Trophoblast cell (in vitro differentiated cells and primary cell): ENCODE data around the gene LEPROT.

Experiments used
- DNase-seq, 2 donors: peaks; one replicate each; pipeline ENCODE4 v3.0.0-alpha.2; 2016
- H2AFZ ChIP-seq: 2 replicates; pipeline ENCODE4 v1.6.1; 2013; ENCODE audit warnings: low read length, moderate library complexity, mild to moderate bottlenecking; ENCODE audit not compliant: insufficient read depth, poor library complexity
- H2AK5ac ChIP-seq: 2 replicates; pipeline ENCODE4 v1.6.1; 2013; ENCODE audit warnings: mild to moderate bottlenecking, low read length
- H2BK120ac ChIP-seq: 2 replicates; pipeline ENCODE4 v1.6.1; 2013; ENCODE audit warnings: low read length, mild to moderate bottlenecking, moderate library complexity; ENCODE audit not compliant: insufficient read depth, poor library complexity
- H2BK12ac ChIP-seq: 2 replicates; pipeline ENCODE4 v1.6.1; 2013; ENCODE audit warnings: mild to moderate bottlenecking, low read length, moderate library complexity
- H2BK5ac ChIP-seq: 2 replicates; pipeline ENCODE4 v1.6.1; 2013; ENCODE audit warnings: low read length, low read depth, moderate library complexity, mild to moderate bottlenecking; ENCODE audit not compliant: poor library complexity
- H3K14ac ChIP-seq: 2 replicates; pipeline ENCODE4 v1.6.1; 2013; ENCODE audit warnings: mild to moderate bottlenecking, low read length
- H3K18ac ChIP-seq: 2 replicates; pipeline ENCODE4 v1.6.1; 2013; ENCODE audit warnings: mild to moderate bottlenecking, low read length
- H3K23ac ChIP-seq: 2 replicates; pipeline ENCODE4 v1.6.1; 2013; ENCODE audit warnings: low read length
- H3K27ac ChIP-seq: 2 replicates; pipeline ENCODE4 v1.5.1; 2013; ENCODE audit warnings: low read depth, mild to moderate bottlenecking, inconsistent platforms, low read length, moderate library complexity
- H3K27me3 ChIP-seq: 2 replicates; pipeline ENCODE4 v1.6.1; 2013; ENCODE audit warnings: inconsistent platforms, mild to moderate bottlenecking, low read length, moderate library complexity; ENCODE audit not compliant: insufficient read depth
- H3K36me3 ChIP-seq, 2 experiments: 1 replicate in 1 of 2; 2 replicates in 1 of 2; pipeline ENCODE4 v1.6.1; 2013; ENCODE audit warnings: low read length in 2 of 2, mild to moderate bottlenecking in 2 of 2, moderate library complexity in 1 of 2; ENCODE audit not compliant: insufficient read depth in 2 of 2, control insufficient read depth in 1 of 2
- H3K4ac ChIP-seq: 2 replicates; pipeline ENCODE4 v1.6.1; 2013; ENCODE audit warnings: low read depth, mild to moderate bottlenecking, low read length, moderate library complexity
- H3K4me1 ChIP-seq, 2 experiments: 1 replicate in 1 of 2; 2 replicates in 1 of 2; pipeline ENCODE4 v1.6.1; 2013; ENCODE audit warnings: low read length in 2 of 2, mild to moderate bottlenecking in 2 of 2, moderate library complexity in 1 of 2; ENCODE audit not compliant: insufficient read depth in 2 of 2, control insufficient read depth in 1 of 2
- H3K4me2 ChIP-seq: 2 replicates; pipeline ENCODE4 v1.6.1; 2013; ENCODE audit warnings: inconsistent platforms, mild to moderate bottlenecking, low read length, moderate library complexity
- H3K4me3 ChIP-seq: 2 replicates; pipeline ENCODE4 v1.5.1; 2013; ENCODE audit warnings: mild to moderate bottlenecking, low read depth, low read length, inconsistent platforms
- H3K79me1 ChIP-seq: one replicate; pipeline ENCODE4 v1.6.1; 2013; ENCODE audit warnings: low read length
- H3K79me2 ChIP-seq: 2 replicates; pipeline ENCODE4 v1.6.1; 2013; ENCODE audit warnings: low read length, mild to moderate bottlenecking; ENCODE audit not compliant: control insufficient read depth, insufficient read depth, poor library complexity
- H3K9ac ChIP-seq: 2 replicates; pipeline ENCODE4 v1.6.1; 2013; ENCODE audit warnings: mild to moderate bottlenecking, low read length
- H3K9me3 ChIP-seq: 2 replicates; pipeline ENCODE4 v1.6.1; 2013; ENCODE audit warnings: low read depth, mild to moderate bottlenecking, control low read depth, inconsistent platforms, low read length; ENCODE audit not compliant: insufficient read depth
- H4K12ac ChIP-seq: 2 replicates; pipeline ENCODE4 v1.6.1; 2013; ENCODE audit warnings: low read depth, mild to moderate bottlenecking, low read length, moderate library complexity
- H4K8ac ChIP-seq: 2 replicates; pipeline ENCODE4 v1.6.1; 2013; ENCODE audit warnings: low read depth, mild to moderate bottlenecking, low read length, moderate library complexity
- H4K91ac ChIP-seq: one replicate; pipeline ENCODE4 v1.6.1; 2013; ENCODE audit warnings: low read depth, mild to moderate bottlenecking, low read length, moderate library complexity
- WGBS: extraction: QIAGEN DNeasy Blood & Tissue Kit; methylation state at CpG from one replicate; pipeline ENCODE4 v1.1.7; 2013; ENCODE audit warnings: missing lambda C conversion rate; ENCODE audit not compliant: insufficient read length, insufficient coverage; ENCODE audit errors: extremely low coverage; 5-methylcytosine and 5-hydroxymethylcytosine counted together

The LEPROT gene

DNA sequence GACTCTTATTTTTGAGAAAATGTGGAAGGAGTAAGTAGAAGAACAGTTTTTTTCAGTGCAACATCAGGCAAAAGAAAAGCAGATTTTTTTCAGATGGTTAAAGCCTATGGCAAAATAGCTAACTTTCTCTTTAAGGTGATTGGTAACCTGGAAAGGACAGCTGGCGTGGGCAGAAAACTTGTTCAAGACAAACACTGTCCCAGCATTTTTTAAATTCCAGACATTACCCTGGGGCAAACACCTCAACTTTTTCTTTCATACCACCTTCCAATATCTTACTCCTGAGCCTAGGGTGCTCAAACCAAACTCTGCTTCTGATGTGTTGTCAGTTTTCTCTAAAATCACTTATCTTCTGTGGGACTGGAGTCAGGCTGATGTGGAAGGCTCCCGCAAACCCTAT lies 2.7 kb upstream of the LEPROT start:
- Histone ChIP-seq H3K4me3 (no peak overlapping the region), H3K36me3 (peaks cover 3 to 5% of the 10 kb centered on the region in 2 experiments), H2BK120ac (peak overlapping the region; percentile 56), H3K9me3 (no peaks in the 10 kb centered on the region), H2BK5ac (peak overlapping the region; percentile 23), H3K79me1 (peaks cover 23% of the 10 kb centered on the region), H2BK12ac (no peak overlapping the region), H3K27me3 (no peaks in the 10 kb centered on the region), H3K9ac (no peak overlapping the region), H3K4me1 (peaks cover 9 to 20% of the 10 kb centered on the region in 2 experiments), H3K18ac (no peak overlapping the region), H3K14ac (peak overlapping the region; percentile 20), H4K8ac (peak overlapping the region; percentile 0), H3K79me2 (peaks cover 14% of the 10 kb centered on the region), H2AK5ac (no peak overlapping the region), H3K4ac (no peak overlapping the region), H3K27ac (peak overlapping the region; percentile 89), H4K91ac (peak overlapping the region; percentile 75), H3K23ac (no peak overlapping the region), H2AFZ (no peak overlapping the region), H3K4me2 (peak overlapping the region; percentile 22), H4K12ac (no peak overlapping the region)
- peak; percentile 30 to 76 for DNase-seq
- WGBS, result no CpG with 5 or more reads among the region's 2 CpGs

DNA sequence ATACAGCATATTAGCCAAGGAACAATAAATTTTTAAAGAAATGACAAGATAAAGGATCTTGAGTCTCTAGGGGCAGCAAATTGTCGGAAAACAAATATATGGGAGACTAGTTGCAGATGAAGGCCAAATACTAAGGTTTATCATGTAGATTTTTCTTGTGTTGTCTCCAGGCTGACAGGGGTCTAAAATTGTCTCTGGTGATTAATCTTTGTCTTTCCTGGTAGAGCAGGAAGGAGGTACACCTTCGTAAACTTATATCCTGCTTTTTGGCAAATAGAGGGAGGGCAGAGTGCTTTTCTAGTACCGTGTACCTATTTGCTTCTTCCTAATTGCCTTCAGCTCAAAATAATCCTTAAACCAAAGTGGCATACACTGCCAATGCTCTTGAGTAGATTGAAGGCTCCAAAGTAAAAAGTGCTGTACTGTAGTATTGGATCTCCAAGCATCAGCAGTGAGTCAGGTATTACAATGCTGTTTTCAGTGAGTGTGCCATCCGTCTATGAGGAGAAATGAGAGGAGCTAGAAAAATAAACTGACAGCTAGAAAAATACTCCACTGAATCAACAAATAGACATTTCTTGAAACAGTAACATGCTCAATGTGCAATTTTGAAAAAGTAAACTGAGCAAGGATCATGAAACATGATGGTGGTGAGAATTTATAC lies 1.8 kb upstream of the LEPROT start:
- DNase-seq, result no peak
- no peak overlapping the region for H2AK5ac ChIP-seq
- no peak overlapping the region for H2BK5ac ChIP-seq
- H3K4me3 ChIP-seq, result no peak overlapping the region
- no peak overlapping the region for H3K4ac ChIP-seq
- H3K79me2 ChIP-seq, result peaks cover 18% of the 10 kb centered on the region
- H3K14ac ChIP-seq, result no peak overlapping the region
- H2BK120ac ChIP-seq, result peak overlapping the region; percentile 31
- no CpG with 5 or more reads among the region's 4 CpGs for whole genome bisulfite sequencing
- H2AFZ ChIP-seq, result no peak overlapping the region
- no peaks in the 10 kb centered on the region for H3K27me3 ChIP-seq
- H3K23ac ChIP-seq, result no peak overlapping the region
- H4K91ac ChIP-seq, result peak overlapping the region; percentile 47
- peaks cover 12 to 21% of the 10 kb centered on the region in 2 experiments for H3K4me1 ChIP-seq
- peaks cover 3% of the 10 kb centered on the region in 2 experiments for H3K36me3 ChIP-seq
- peaks cover 23% of the 10 kb centered on the region for H3K79me1 ChIP-seq
- H3K4me2 ChIP-seq, result no peak overlapping the region
- no peak overlapping the region for H2BK12ac ChIP-seq
- no peak overlapping the region for H3K9ac ChIP-seq
- no peaks in the 10 kb centered on the region for H3K9me3 ChIP-seq
- H4K12ac ChIP-seq, result no peak overlapping the region
- peak overlapping the region; percentile 89 for H3K27ac ChIP-seq
- H4K8ac ChIP-seq, result no peak overlapping the region
- no peak overlapping the region for H3K18ac ChIP-seq

DNA sequence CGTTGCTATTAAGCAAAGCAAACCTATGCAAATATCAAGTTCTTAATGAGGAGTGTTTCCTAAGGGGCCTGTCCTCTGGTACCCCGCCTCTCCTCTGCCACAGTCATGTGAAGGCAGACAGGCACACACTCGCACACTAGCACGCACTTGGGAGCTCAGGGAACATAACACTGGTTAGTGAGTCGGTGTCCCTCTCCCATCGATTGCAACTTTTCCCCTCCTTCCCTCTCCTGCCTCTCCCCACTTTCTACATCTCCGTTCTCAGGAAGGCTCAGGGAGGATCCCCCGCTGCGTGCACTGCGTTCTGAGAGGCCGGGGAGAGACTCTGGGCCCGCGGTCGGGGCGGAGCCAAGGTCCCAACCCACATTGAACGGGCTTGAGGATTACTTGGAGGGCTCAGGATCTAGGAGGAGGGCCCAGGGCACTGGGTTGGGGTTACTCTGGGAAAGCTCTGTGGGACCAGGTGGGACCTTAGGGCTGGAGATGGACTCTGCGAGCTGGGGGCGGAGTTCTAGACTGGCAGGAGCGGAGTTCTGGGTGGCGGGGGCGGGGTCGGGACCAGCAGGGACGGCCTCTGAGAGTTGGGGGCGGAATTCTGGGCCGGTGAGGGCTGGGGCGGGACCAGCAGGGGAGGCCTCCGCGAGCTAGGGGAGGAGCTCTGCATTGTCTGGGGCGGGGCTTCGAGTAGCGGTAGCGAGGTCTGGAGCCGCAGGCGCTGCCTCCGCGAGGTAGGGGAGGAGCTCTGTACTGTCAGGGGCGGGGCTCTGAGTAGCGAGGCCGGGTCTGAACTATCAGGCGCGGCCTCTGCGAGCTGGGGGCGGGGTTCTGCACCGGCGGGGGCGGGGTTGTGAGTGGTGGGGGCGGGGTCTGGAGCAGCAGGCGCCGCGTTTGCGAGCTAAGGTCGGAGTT lies 533 bp upstream of the LEPROT start:
- H2AK5ac ChIP-seq, result peak overlapping the region; percentile 40
- peaks cover 3% of the 10 kb centered on the region in 2 experiments for H3K36me3 ChIP-seq
- no CpG with 5 or more reads among the region's 52 CpGs for WGBS
- H3K18ac ChIP-seq, result peak overlapping the region; percentile 73
- H3K9me3 ChIP-seq, result no peaks in the 10 kb centered on the region
- H4K8ac ChIP-seq, result peak overlapping the region; percentile 96
- H2BK5ac ChIP-seq, result peak overlapping the region; percentile 94
- peaks cover 12 to 23% of the 10 kb centered on the region in 2 experiments for H3K4me1 ChIP-seq
- H2BK120ac ChIP-seq, result peak overlapping the region; percentile 96
- peak overlapping the region; percentile 93 for H3K4me3 ChIP-seq
- peak overlapping the region; percentile 92 for H2AFZ ChIP-seq
- H3K4me2 ChIP-seq, result peak overlapping the region; percentile 95
- peak overlapping the region; percentile 97 for H3K14ac ChIP-seq
- DNase-seq, result peak; percentile 99
- peak overlapping the region; percentile 72 for H3K9ac ChIP-seq
- no peak overlapping the region for H3K23ac ChIP-seq
- H3K27me3 ChIP-seq, result no peaks in the 10 kb centered on the region
- H3K79me1 ChIP-seq, result peaks cover 25% of the 10 kb centered on the region
- H4K91ac ChIP-seq, result peak overlapping the region; percentile 88
- peak overlapping the region; percentile 60 for H3K4ac ChIP-seq
- H3K79me2 ChIP-seq, result peaks cover 20% of the 10 kb centered on the region
- peak overlapping the region; percentile 95 for H3K27ac ChIP-seq
- peak overlapping the region; percentile 63 for H4K12ac ChIP-seq
- H2BK12ac ChIP-seq, result peak overlapping the region; percentile 15

DNA sequence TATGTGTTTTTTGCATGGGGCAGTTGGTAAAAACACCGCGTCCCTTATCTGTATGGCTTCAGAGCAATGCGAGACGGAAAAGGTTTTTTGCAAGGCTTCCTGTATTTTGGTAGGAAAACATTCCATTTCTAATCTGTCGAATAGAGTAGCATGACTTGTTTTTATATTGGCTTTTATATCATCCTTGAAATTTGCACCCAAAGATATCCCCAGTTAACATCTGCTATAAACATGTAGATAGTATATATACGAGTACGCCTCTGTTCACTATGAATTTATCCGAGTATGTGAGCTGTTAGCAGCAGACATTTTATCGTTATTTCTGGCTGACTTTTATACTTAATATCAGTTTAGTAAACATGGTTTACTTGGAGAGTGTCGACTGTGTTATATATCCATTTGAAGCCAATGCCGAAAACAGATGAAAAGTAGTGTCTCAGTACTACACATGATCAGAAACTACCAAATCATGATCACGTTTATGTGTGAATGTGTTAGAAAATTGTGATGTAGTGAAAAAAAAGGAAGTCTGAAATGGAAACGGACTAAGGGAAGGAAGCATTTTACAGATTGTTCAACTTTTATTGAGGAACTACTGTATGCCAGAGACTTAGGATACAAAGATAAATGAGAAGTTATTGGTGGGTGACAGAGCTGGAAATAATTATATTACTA lies 1.0 kb downstream of the LEPROT start:
- H2AK5ac ChIP-seq, result no peak overlapping the region
- H3K4me2 ChIP-seq, result peak overlapping the region; percentile 55
- WGBS, result 100% methylated on average over 2 of the region's 13 CpGs
- DNase-seq, result peak in 1 of 2 donors; percentile 33
- H2AFZ ChIP-seq, result no peak overlapping the region
- no peak overlapping the region for H4K12ac ChIP-seq
- H3K27ac ChIP-seq, result peak overlapping the region; percentile 99
- no peaks in the 10 kb centered on the region for H3K27me3 ChIP-seq
- H3K4me3 ChIP-seq, result peak overlapping the region; percentile 93
- no peak overlapping the region for H3K14ac ChIP-seq
- H3K4ac ChIP-seq, result no peak overlapping the region
- H3K9me3 ChIP-seq, result no peaks in the 10 kb centered on the region
- H3K4me1 ChIP-seq, result peaks cover 19 to 24% of the 10 kb centered on the region in 2 experiments
- H3K9ac ChIP-seq, result peak overlapping the region; percentile 94
- H2BK120ac ChIP-seq, result no peak overlapping the region
- peaks cover 20% of the 10 kb centered on the region for H3K79me2 ChIP-seq
- no peak overlapping the region for H2BK12ac ChIP-seq
- no peak overlapping the region for H3K18ac ChIP-seq
- H4K91ac ChIP-seq, result peak overlapping the region; percentile 98
- no peak overlapping the region for H4K8ac ChIP-seq
- peaks cover 5 to 9% of the 10 kb centered on the region in 2 experiments for H3K36me3 ChIP-seq
- no peak overlapping the region for H3K23ac ChIP-seq
- peak overlapping the region; percentile 86 for H2BK5ac ChIP-seq
- H3K79me1 ChIP-seq, result peaks cover 29% of the 10 kb centered on the region
